ENCODE results near the gene ABHD17A. TPM values are rescaled to one million over a fixed set of nuclear protein-coding genes. Genes with fewer than 3 reads are reported as not detected.

The ABHD17A gene
- polyA plus RNA-seq, 1 of the 3 experiments (the other 2 are of a cell fraction): 61.1 TPM

- no peak overlapping the region for H3K4me3 ChIP-seq (ENCODE audit: low read depth in 2 of 2, low read length in 1 of 2)
- no peaks in the 10 kb centered on the region for H3K9me2 ChIP-seq
- H3K36me3 ChIP-seq (replicated peaks in 1 of 2; ENCODE audit: control insufficient read depth in 1 of 2, insufficient read depth in 2 of 2, low read length in 1 of 2): peaks cover 0 to 7% of the 10 kb centered on the region in 2 experiments
- ChIA-PET CTCF (interaction anchor here (15.0 kb wide), 1 partner anchor 14 kb away, joined by 188 read pairs; no protein-coding TSS in a partner anchor), POLR2A (interaction anchor here (0.7 kb wide), 1 partner anchor 133 kb away, joined by 3 read pairs; no protein-coding TSS in a partner anchor)
- H3K4me1 ChIP-seq (ENCODE audit: control insufficient read depth in 1 of 2, insufficient read depth in 2 of 2, low read depth in 1 of 2, low read length in 1 of 2): peaks cover 0 to 19% of the 10 kb centered on the region in 2 experiments; a peak in 1 of 4 replicates
- H3K79me2 ChIP-seq (ENCODE audit: insufficient read depth): peaks cover 99% of the 10 kb centered on the region
- no peak overlapping the region for H3K4me2 ChIP-seq
- H3F3A ChIP-seq (replicated peaks; ENCODE audit: insufficient read depth): no peaks in the 10 kb centered on the region
- H3K27ac ChIP-seq (ENCODE audit: low read depth in 2 of 2, low read length in 1 of 2): no peak overlapping the region
- TF ChIP-seq EP300 (IDR thresholded peaks at IDR 0.05; ENCODE audit: borderline replicate concordance in 1 of 2, low read depth in 1 of 2, low read length in 1 of 2) (no peak), JUND (IDR thresholded peaks at IDR 0.05) (no peak), RXRA (IDR thresholded peaks at IDR 0.05; ENCODE audit: borderline replicate concordance, low read depth) (no peak), FOXJ3 (CRISPR knock-in tag; IDR thresholded peaks at IDR 0.05) (no peak)
- TF ChIP-seq, protein P1, sequence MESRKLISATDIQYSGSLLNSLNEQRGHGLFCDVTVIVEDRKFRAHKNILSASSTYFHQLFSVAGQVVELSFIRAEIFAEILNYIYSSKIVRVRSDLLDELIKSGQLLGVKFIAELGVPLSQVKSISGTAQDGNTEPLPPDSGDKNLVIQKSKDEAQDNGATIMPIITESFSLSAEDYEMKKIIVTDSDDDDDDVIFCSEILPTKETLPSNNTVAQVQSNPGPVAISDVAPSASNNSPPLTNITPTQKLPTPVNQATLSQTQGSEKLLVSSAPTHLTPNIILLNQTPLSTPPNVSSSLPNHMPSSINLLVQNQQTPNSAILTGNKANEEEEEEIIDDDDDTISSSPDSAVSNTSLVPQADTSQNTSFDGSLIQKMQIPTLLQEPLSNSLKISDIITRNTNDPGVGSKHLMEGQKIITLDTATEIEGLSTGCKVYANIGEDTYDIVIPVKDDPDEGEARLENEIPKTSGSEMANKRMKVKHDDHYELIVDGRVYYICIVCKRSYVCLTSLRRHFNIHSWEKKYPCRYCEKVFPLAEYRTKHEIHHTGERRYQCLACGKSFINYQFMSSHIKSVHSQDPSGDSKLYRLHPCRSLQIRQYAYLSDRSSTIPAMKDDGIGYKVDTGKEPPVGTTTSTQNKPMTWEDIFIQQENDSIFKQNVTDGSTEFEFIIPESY (IDR thresholded peaks at IDR 0.05; ENCODE audit: borderline replicate concordance, low read depth): no peak
- TF ChIP-seq, protein P2, sequence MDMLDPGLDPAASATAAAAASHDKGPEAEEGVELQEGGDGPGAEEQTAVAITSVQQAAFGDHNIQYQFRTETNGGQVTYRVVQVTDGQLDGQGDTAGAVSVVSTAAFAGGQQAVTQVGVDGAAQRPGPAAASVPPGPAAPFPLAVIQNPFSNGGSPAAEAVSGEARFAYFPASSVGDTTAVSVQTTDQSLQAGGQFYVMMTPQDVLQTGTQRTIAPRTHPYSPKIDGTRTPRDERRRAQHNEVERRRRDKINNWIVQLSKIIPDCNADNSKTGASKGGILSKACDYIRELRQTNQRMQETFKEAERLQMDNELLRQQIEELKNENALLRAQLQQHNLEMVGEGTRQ (IDR thresholded peaks at IDR 0.05; ENCODE audit: borderline replicate concordance, low read depth, low read length): no peak
- no peaks in the 10 kb centered on the region for H3K27me3 ChIP-seq (ENCODE audit: insufficient read depth)
- 93% methylated on average over 31 of the region's 35 CpGs for WGBS (ENCODE audit: low lambda C conversion rate)
- peaks cover 99% of the 10 kb centered on the region for H4K20me1 ChIP-seq (ENCODE audit: insufficient read depth)
- no peak overlapping the region for H2AFZ ChIP-seq (ENCODE audit: low read depth)
- no peak for DNase-seq
- no peaks in the 10 kb centered on the region for H3K9me3 ChIP-seq
- H3K9ac ChIP-seq: no peak overlapping the region
Observed at GRCh38 chr19:1841209-1841924, 43.9 kb downstream of the ABHD17A start.

DNA sequence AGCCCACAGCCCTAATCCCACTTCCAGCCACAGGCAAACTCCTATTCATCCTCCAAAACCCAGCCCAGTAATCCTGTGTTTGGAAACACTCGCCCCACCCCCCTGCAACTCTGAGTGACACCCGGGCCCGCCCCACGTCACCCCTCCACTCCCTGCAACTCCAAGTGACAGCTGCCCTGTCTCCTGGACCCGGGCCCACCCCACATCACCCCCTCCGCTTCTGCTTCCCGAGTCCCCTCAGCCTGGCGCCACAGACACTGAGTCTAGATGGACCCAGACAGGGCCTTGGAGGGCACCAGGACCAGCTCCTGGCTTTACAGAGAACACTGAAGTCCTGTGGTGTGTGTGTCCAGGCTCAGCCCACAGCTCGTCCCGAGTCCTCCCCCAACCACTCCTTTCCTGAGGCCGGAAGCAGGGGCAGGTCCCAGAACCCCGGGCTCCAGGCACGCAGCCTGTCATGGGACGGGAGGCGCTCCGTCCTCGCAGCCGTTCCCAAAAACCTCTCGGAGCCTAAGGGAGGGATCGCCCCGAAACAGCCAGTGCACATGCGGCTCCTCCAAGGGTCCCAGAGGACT is 44.7 kb downstream of the ABHD17A start:
- no peaks in the 10 kb centered on the region for H3F3A ChIP-seq (replicated peaks; ENCODE audit: insufficient read depth)
- H3K9me2 ChIP-seq: no peaks in the 10 kb centered on the region
- H3K4me2 ChIP-seq: no peak overlapping the region
- H3K4me3 ChIP-seq (ENCODE audit: low read depth in 2 of 2, low read length in 1 of 2): no peak overlapping the region
- no peak overlapping the region for H2AFZ ChIP-seq (ENCODE audit: low read depth)
- no peaks in the 10 kb centered on the region for H3K27me3 ChIP-seq (ENCODE audit: insufficient read depth)
- no peak for DNase-seq
- peaks cover 0 to 7% of the 10 kb centered on the region in 2 experiments for H3K36me3 ChIP-seq (replicated peaks in 1 of 2; ENCODE audit: control insufficient read depth in 1 of 2, insufficient read depth in 2 of 2, low read length in 1 of 2)
- no peaks in the 10 kb centered on the region for H3K9me3 ChIP-seq
- no peak overlapping the region for H3K9ac ChIP-seq
- H3K79me2 ChIP-seq (ENCODE audit: insufficient read depth): peaks cover 99% of the 10 kb centered on the region
- H3K27ac ChIP-seq (ENCODE audit: low read depth in 2 of 2, low read length in 1 of 2): no peak overlapping the region
- peaks cover 99% of the 10 kb centered on the region for H4K20me1 ChIP-seq (ENCODE audit: insufficient read depth)
- POLR2A ChIA-PET: no interaction called here
- WGBS (ENCODE audit: low lambda C conversion rate): 95% methylated on average over 16 of the region's 22 CpGs
- CTCF ChIA-PET: interaction anchor here (15.0 kb wide), 1 partner anchor 13 kb away, joined by 188 read pairs; no protein-coding TSS in a partner anchor
- H3K4me1 ChIP-seq (ENCODE audit: control insufficient read depth in 1 of 2, insufficient read depth in 2 of 2, low read depth in 1 of 2, low read length in 1 of 2): peaks cover 0 to 12% of the 10 kb centered on the region in 2 experiments; a peak in 1 of 4 replicates
- TF ChIP-seq RXRA (IDR thresholded peaks at IDR 0.05; ENCODE audit: borderline replicate concordance, low read depth) (no peak), EP300 (IDR thresholded peaks at IDR 0.05; ENCODE audit: borderline replicate concordance in 1 of 2, low read depth in 1 of 2, low read length in 1 of 2) (no peak), IRF3 (IDR thresholded peaks at IDR 0.05; ENCODE audit: low read depth, low read length) (no peak), RCOR1 (IDR thresholded peaks at IDR 0.05; ENCODE audit: low read length) (no peak), NRF1 (IDR thresholded peaks at IDR 0.05; ENCODE audit: low read depth, low read length) (no peak), NFIC (IDR thresholded peaks at IDR 0.05; ENCODE audit: borderline replicate concordance) (no peak), GATA2 (CRISPR knock-in tag; IDR thresholded peaks at IDR 0.05) (no peak), FOXJ3 (CRISPR knock-in tag; IDR thresholded peaks at IDR 0.05) (no peak), RFX5 (IDR thresholded peaks at IDR 0.05; ENCODE audit: low read length) (no peak), CHD2 (IDR thresholded peaks at IDR 0.05; ENCODE audit: low read length, partially characterized antibody) (no peak), TAF1 (IDR thresholded peaks at IDR 0.05; ENCODE audit: borderline replicate concordance, low read depth, low read length) (no peak), SIN3A (IDR thresholded peaks at IDR 0.05; ENCODE audit: borderline replicate concordance, low read depth, low read length) (no peak), USF1 (IDR thresholded peaks at IDR 0.05; ENCODE audit: borderline replicate concordance, low read depth) (no peak)
- TF ChIP-seq, protein P1 (IDR thresholded peaks at IDR 0.05; ENCODE audit: borderline replicate concordance, low read depth): no peak
- TF ChIP-seq, protein P3, sequence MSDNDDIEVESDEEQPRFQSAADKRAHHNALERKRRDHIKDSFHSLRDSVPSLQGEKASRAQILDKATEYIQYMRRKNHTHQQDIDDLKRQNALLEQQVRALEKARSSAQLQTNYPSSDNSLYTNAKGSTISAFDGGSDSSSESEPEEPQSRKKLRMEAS (IDR thresholded peaks at IDR 0.05; ENCODE audit: low read depth): no peak
